UCSD-AML1 (cell line): ENCODE results near the gene PPM1H.
A peak's percentile ranks its signal among the peaks of the same experiment; 100 is the strongest.

ENCODE experiments used
- DNase-seq: peaks from one replicate; lab custom pipeline; 2025; ENCODE audit not compliant: unreplicated experiment; lab: John Stamatoyannopoulos, UW

The PPM1H gene

GRCh38 chr12:62657363-62657632 lies 277.7 kb downstream of the PPM1H start:
- no peak for DNase-seq

GRCh38 chr12:62656591-62657362 lies 278.2 kb downstream of the PPM1H start:
- no peak for DNase-seq

- no peak for DNase-seq
Measured at GRCh38 chr12:62655666-62656151, 279.2 kb downstream of the PPM1H start.

DNA sequence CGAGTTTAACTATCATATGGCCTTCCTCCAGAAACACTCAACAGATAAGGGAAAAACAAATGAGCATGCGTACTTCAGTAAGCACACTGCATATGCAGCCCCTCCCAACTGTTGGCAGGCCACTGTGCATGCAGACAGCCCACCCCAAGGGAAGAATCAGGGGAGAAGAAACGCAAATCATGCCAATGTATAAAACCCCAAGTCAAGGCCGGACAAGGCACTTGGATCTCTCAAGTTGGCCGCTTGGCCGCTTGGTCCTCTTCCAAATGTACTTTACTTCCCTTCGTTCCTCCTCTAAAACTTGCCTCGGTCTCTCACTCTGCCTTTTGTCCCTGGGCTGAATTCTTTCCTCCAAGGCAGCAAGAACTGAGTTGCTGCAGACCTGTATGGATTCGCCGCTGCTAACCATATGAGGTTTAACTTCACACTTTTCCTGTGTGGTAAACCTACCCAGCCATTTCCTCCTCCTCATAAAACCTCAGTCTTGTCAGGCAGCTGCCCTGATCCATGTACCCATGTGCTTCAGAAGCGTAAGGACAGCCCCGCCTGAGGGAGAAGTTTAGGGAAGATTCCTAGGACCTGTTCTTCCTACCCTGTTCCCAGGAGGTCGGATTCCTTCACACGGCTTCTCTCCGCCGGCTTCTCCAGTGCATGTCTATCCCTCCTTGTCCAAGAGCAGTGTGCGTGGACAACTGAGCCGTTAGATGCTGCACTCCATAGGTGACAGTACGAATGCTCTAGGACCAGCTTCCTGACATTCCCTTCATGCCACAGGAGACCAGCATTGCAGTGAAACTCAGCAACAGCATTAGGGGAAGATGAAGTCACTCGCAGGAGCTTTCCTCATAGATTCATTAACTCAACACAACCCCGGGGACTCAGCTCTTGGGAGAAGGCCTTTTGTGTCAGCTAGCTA lies 280.4 kb downstream of the PPM1H start:
- DNase-seq, result peak; percentile 25

DNA sequence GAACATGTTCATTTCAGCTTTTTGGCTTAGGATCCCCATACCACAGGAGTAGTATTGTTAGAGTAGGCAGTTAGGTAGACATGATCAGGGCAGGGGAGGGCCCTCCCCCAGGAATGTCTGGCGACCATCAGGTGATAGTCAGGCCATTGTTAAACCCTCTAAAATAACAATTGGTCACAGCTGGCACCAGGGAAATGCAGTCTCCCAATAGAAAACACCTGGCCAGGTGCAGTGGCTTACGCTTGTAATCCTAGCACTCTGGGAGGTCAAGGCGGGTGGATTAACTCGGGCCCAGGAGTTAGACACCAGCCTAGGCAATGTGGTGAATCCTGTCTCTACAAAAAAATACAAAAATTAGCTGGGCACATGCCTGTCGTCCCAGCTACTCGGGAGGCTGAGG lies 281.2 kb downstream of the PPM1H start:
- DNase-seq, result no peak

DNA sequence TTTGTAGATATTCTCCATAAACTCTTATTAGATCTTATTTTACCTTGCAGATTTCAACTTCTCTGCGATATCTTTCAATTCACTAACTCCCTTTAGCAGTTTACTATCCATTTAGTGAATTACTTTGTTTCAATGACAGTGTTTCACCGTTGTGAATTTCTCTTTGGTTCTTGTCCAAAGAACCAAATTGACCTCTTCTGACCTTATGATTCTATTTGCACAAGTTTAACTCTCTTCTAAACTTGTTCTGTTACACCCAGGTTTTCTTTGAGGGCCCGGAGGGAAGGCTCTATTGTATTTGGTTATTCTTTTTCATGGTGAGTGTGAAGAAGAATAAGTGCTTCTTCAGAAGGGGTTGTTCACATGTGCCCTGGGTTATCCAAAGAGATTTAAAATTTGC lies 281.6 kb downstream of the PPM1H start:
- DNase-seq, result no peak

- DNase-seq, result no peak
Measured at GRCh38 chr12:62651138-62651537, 283.8 kb downstream of the PPM1H start.

GRCh38 chr12:62649412-62650138 lies 285.4 kb downstream of the PPM1H start:
- no peak for DNase-seq

DNA sequence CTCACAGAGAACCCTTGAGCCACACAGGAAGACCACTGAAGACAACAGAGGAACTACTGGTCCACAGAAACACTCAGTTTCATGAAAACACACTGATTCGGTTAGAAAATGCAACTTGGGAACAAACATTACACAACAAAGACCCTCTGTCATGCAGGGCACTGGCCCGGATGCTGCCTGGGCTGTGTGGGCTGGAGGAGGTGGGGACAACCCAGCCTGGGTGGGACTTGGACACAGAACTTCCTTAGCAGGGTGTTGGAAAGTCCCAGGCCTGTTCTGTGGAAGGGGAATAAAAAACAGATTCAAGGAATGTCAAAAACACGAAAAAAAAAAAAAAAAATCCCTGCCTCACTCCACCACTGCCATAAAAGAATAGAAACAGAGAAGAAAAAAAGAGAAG lies 287.4 kb downstream of the PPM1H start:
- no peak for DNase-seq

- DNase-seq, result no peak
Measured at GRCh38 chr12:62646566-62646965, 288.4 kb downstream of the PPM1H start.

GRCh38 chr12:62643486-62643885 lies 291.5 kb downstream of the PPM1H start:
- DNase-seq, result no peak

DNA sequence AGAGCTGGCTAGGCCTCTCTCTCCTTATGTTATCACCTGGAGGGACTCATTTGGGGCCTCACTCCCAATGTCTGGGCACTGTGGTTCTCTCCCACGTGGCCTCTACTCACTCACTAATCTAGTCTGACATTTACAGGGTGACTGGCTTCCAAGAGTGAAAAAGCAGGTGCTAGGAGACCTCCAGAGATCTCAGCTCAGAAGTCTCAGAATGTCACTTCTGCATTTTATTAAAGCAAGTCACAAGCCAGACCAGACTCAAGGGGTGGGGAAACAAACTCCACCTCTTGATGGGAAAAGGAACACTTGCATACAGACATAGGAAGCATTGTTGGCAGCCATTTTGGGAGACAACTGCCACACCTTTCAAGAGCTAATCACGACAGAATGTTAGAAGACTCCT lies 292.5 kb downstream of the PPM1H start:
- DNase-seq, result no peak

DNA sequence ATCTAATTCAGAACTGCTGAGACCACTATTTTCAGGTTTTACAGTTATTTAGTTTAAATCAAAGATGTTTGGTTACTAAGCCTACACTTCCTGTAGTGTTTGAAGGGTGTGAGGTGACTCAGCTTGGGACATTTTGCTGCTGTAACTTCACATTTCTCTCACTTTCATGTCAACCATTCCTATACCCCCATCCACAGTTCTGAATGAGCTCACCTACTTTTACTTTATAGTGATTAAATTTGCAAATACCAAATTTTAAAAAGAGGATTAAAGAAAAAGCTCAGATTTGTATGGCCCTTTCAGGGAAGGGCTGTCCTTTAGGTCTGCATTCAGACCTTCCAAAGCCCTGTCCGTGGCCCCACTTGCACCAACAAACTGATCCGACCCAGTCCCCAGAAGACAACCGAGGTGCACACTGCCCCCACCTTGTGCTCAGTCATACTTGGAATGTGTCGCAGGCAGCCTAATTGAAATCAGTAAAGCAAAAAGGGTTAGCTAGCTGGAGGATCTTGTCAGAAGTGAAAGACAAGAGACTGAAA lies 294.0 kb downstream of the PPM1H start:
- DNase-seq, result no peak

GRCh38 chr12:62637679-62638078 lies 297.3 kb downstream of the PPM1H start:
- DNase-seq, result no peak

- no peak for DNase-seq
Measured at GRCh38 chr12:62635649-62636048, 299.3 kb downstream of the PPM1H start.

DNA sequence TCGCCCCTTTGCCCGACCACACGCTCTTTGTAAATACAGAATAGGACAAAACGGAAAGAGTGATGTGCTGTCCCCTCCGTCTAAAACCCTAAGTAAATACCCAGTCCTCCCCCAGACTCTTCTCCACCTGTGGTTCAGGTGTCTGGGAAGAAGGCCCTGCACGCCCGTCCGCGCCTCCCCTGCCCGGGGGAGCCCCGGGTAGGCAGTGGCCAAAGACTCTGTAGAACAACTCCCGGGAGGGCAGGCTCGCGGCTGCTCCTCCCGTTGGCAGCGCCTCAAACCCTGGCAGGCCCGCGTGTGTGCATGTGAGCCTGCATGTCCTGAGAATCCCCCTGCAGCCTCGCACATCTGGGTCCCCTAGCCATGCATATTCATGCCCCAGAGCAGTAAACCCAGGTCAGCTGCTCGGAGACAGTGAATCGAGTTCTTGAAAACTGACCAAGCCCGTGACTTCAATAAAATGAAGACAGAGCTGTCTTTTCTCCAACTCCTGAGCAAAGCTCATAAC lies 302.5 kb downstream of the PPM1H start:
- DNase-seq, result no peak

GRCh38 chr12:62631471-62632410 lies 303.2 kb downstream of the PPM1H start:
- DNase-seq, result peak; percentile 27

DNA sequence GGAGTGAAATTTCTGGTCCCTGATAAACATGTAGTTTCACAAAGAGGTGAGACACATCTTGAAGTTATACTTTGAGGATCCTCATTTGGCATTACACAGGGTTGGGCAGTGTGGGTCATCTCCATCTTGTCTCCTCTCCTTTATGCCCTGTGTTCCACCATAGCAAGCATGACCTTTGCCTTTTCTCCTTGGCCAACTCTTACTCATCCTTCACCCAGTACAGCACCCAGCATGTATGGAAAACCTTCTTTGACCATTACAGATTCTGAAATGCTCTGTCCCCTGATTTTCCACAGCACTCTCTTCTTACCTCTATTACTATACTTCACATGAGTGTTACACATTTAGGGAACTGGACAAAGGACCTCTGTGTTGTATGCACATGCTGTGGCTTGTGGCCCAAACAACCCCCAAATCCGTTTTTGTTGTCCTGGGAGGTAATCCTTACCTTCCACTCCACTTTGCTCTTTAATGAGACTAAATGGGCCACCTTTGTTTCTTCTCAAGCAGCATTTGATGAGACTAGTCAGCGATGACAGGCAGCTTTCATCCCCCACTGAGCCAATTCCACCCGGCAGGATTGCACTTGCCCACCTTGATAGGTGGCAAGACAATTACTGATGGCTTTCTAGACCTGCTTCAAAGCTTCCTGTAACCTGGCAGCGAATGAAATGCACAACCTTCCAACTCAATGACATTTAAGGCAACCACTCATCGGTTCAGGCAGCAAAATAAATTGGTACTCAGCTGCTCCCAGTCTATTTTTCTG lies 304.8 kb downstream of the PPM1H start:
- no peak for DNase-seq

GRCh38 chr12:62629413-62629812 lies 305.5 kb downstream of the PPM1H start:
- DNase-seq, result no peak
